HG03045 (cell line): ENCODE results near the gene KIF5C.

Experiments
- ATAC-seq: cut with Tn5 transposase; IDR thresholded peaks from one replicate; pipeline ENCODE4 v1.9.1; 2021; ENCODE audit warnings: mild to moderate bottlenecking, moderate library complexity; ENCODE audit not compliant: unreplicated experiment

KIF5C gene

GRCh38 chr2:149038442-149039212 lies 163.6 kb downstream of the KIF5C start, which contains the start of gene LYPD6B:
Gene LYPD6B (plus strand): TSS chr2:149038699. CDS start chr2:149130949, 92,250 bp downstream.
- peak; percentile 67 for ATAC-seq

GRCh38 chr2:149039213-149039724 lies 164.2 kb downstream of the KIF5C start:
- ATAC-seq, result peak; percentile 7

- ATAC-seq, result no peak
Measured at GRCh38 chr2:149040451-149040850, 165.4 kb downstream of the KIF5C start.

GRCh38 chr2:149041482-149041881 lies 166.5 kb downstream of the KIF5C start:
- no peak for ATAC-seq

GRCh38 chr2:149042881-149043280 lies 167.9 kb downstream of the KIF5C start:
- ATAC-seq, result no peak

- no peak for ATAC-seq
Measured at GRCh38 chr2:149044500-149044899, 169.5 kb downstream of the KIF5C start.

- no peak for ATAC-seq
Measured at GRCh38 chr2:149047118-149047517, 172.1 kb downstream of the KIF5C start.

GRCh38 chr2:149049142-149049541 lies 174.1 kb downstream of the KIF5C start:
- no peak for ATAC-seq

GRCh38 chr2:149050188-149050587 lies 175.2 kb downstream of the KIF5C start:
- ATAC-seq, result peak; percentile 67

- ATAC-seq, result no peak
Measured at GRCh38 chr2:149055751-149056150, 180.7 kb downstream of the KIF5C start.

- ATAC-seq, result no peak
Measured at GRCh38 chr2:149056541-149057255, 181.7 kb downstream of the KIF5C start.

GRCh38 chr2:149057401-149057800 lies 182.4 kb downstream of the KIF5C start:
- ATAC-seq, result no peak

GRCh38 chr2:149058936-149059335 lies 183.9 kb downstream of the KIF5C start:
- ATAC-seq, result no peak

GRCh38 chr2:149059822-149060221 lies 184.8 kb downstream of the KIF5C start:
- no peak for ATAC-seq

- ATAC-seq, result no peak
Measured at GRCh38 chr2:149061133-149061745, 186.2 kb downstream of the KIF5C start.

GRCh38 chr2:149062531-149062930 lies 187.5 kb downstream of the KIF5C start:
- ATAC-seq, result no peak

GRCh38 chr2:149063177-149063576 lies 188.2 kb downstream of the KIF5C start:
- no peak for ATAC-seq

GRCh38 chr2:149064365-149064841 lies 189.4 kb downstream of the KIF5C start:
- ATAC-seq, result no peak

GRCh38 chr2:149064856-149065630 lies 190.0 kb downstream of the KIF5C start:
- no peak for ATAC-seq

GRCh38 chr2:149068225-149068995 lies 193.4 kb downstream of the KIF5C start:
- no peak for ATAC-seq
